Neural cell (in vitro differentiated cells): ENCODE data around the gene MAMLD1. TPM values are rescaled to one million over a fixed set of nuclear protein-coding genes. Genes with fewer than 3 reads are reported as not detected.

Experiments used
- H2AFZ ChIP-seq: fragments of 200-600, 300-800 bp; sonication (generic), shearing (Covaris generic); 2 replicates; pipeline ENCODE4 v1.6.0; 2014; ENCODE audit warnings: low read depth, mild to moderate bottlenecking, antibody characterized with exemption, low read length, moderate library complexity
- H3F3A ChIP-seq: fragments of 200-600 bp; shearing (Covaris generic); 2 replicates; pipeline ENCODE4 v1.6.1; 2016; ENCODE audit warnings: mild to moderate bottlenecking, moderate library complexity, mixed read lengths, antibody characterized with exemption, low read length; ENCODE audit not compliant: insufficient read depth, poor library complexity, severe bottlenecking
- H3K27ac ChIP-seq: fragments of 200-600, 300-800 bp; sonication (generic), shearing (Covaris generic); 2 replicates; pipeline ENCODE4 v1.5.1; 2014; ENCODE audit warnings: mild to moderate bottlenecking, low read length, moderate library complexity
- H3K27me3 ChIP-seq: fragments of 300-800, 200-600 bp; sonication (generic), shearing (Covaris generic); 2 replicates; pipeline ENCODE4 v1.6.0; 2014; ENCODE audit warnings: mild to moderate bottlenecking, low read depth, low read length, moderate library complexity; ENCODE audit not compliant: insufficient read depth
- H3K36me3 ChIP-seq: fragments of 300-800, 200-600 bp; sonication (generic), shearing (Covaris generic); 2 replicates; pipeline ENCODE4 v1.5.1; 2014; ENCODE audit warnings: mild to moderate bottlenecking, antibody characterized with exemption, low read length, moderate library complexity; ENCODE audit not compliant: insufficient read depth
- H3K4me2 ChIP-seq: fragments of 300-800, 200-600 bp; sonication (generic), shearing (Covaris generic); 2 replicates; pipeline ENCODE4 v1.6.0; 2014; ENCODE audit warnings: mild to moderate bottlenecking, low read length
- H3K4me3 ChIP-seq: fragments of 300-800, 200-600 bp; sonication (generic), shearing (Covaris generic); 2 replicates; pipeline ENCODE4 v1.5.1; 2014; ENCODE audit warnings: mild to moderate bottlenecking, low read length, moderate library complexity
- H3K79me2 ChIP-seq: fragments of 200-600 bp; shearing (Covaris generic); replicated peaks from 2 replicates; pipeline ENCODE4 v1.6.0; 2014; ENCODE audit warnings: mild to moderate bottlenecking, low read length, moderate library complexity; ENCODE audit not compliant: insufficient read depth
- H3K9ac ChIP-seq: fragments of 300-800, 200-600 bp; sonication (generic), shearing (Covaris generic); 2 replicates; pipeline ENCODE4 v1.6.1; 2016; ENCODE audit warnings: mild to moderate bottlenecking, low read length, mixed read lengths
- H3K9me2 ChIP-seq: fragments of 200-600 bp; shearing (Covaris generic); 2 replicates; pipeline ENCODE4 v1.6.1; 2016; ENCODE audit warnings: mild to moderate bottlenecking, low read length, mixed read lengths; ENCODE audit not compliant: insufficient read depth
- H3K9me3 ChIP-seq: fragments of 200-600, 300-800 bp; sonication (generic), shearing (Covaris generic); 2 replicates; pipeline ENCODE4 v1.6.1; 2016; ENCODE audit warnings: mild to moderate bottlenecking, mixed run types, low read length, moderate library complexity, mixed read lengths
- H4K20me1 ChIP-seq: fragments of 200-600 bp; shearing (Covaris generic); 2 replicates; pipeline ENCODE4 v1.6.1; 2016; ENCODE audit warnings: mild to moderate bottlenecking, mixed run types; ENCODE audit not compliant: insufficient read depth
- EP300 ChIP-seq: fragments of 450-650 bp; conservative IDR thresholded peaks from 2 replicates; pipeline ENCODE4 v1.6.1; 2014; ENCODE audit warnings: antibody characterized with exemption, mild to moderate bottlenecking, moderate library complexity; ENCODE audit not compliant: poor library complexity, severe bottlenecking
- EZH2 ChIP-seq: fragments of 200-600, 300-800 bp; shearing (Covaris generic), sonication (generic); IDR thresholded peaks from 2 replicates; pipeline ENCODE4 v1.6.1; 2014; ENCODE audit warnings: antibody characterized with exemption, low read length, borderline replicate concordance, mild to moderate bottlenecking; ENCODE audit not compliant: insufficient read depth, poor library complexity, severe bottlenecking
- MXI1 ChIP-seq: fragments of 450-650 bp; conservative IDR thresholded peaks from 2 replicates; pipeline ENCODE4 v1.6.1; 2014; ENCODE audit warnings: antibody characterized with exemption, mild to moderate bottlenecking; ENCODE audit not compliant: poor library complexity, severe bottlenecking
- POLR2AphosphoS5 ChIP-seq: IDR thresholded peaks from 2 replicates; pipeline ENCODE4 v1.6.1; 2012
- RAD21 ChIP-seq: fragments of 450-650 bp; conservative IDR thresholded peaks from 2 replicates; pipeline ENCODE4 v1.6.1; 2014; ENCODE audit warnings: antibody characterized with exemption, mild to moderate bottlenecking, moderate library complexity
- SMC3 ChIP-seq: fragments of 450-650 bp; conservative IDR thresholded peaks from 2 replicates; pipeline ENCODE4 v1.6.1; 2014; ENCODE audit warnings: antibody characterized with exemption, mild to moderate bottlenecking, moderate library complexity; ENCODE audit not compliant: poor library complexity
- TAF1 ChIP-seq: IDR thresholded peaks from 2 replicates; pipeline ENCODE4 v1.6.1; 2012; ENCODE audit warnings: low read depth
- polyA plus RNA-seq: library from polyadenylated mRNA; depleted of rRNA; stranded (reverse); fragments of >200 nt; gene quantifications from 2 replicates; pipeline ENCODE4 v1.2.3, GENCODE V29; 2014
- TF ChIP-seq, protein P1 (sequence below): IDR thresholded peaks from 2 replicates; pipeline ENCODE4 v1.6.1; 2012; ENCODE audit warnings: borderline replicate concordance
- TF ChIP-seq, protein P2 (sequence below): fragments of 450-650 bp; IDR thresholded peaks from 2 replicates; pipeline ENCODE4 v1.5.1; 2014; ENCODE audit warnings: antibody characterized with exemption, mild to moderate bottlenecking, moderate library complexity; ENCODE audit not compliant: poor library complexity, severe bottlenecking

Gene MAMLD1
- polyA plus RNA-seq, 1 donor from 2014 or later, result 1.4 TPM

DNA sequence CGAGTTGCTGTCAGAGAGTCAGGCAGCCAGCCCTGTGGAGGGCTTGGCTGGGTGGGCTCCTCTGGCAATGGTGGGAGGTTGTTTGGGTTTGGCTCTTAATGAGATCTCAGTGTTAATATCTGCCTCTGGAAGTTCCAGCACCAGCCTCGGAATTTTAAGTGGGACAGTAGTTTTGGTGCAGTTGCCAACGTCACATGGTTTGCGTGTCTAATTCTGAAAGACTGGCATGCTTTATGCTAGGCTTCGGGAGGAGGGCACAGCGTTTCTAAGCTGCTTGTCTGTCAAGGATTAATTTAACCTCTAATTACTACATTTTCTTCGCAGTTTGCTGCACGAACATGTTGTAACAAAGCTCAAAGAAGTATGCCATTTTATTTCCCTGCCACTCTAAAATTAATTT lies 9.2 kb downstream of the MAMLD1 start:
- Histone ChIP-seq H3K4me2 (no peak overlapping the region), H3K9me2 (no peaks in the 10 kb centered on the region), H3K79me2 (no peaks in the 10 kb centered on the region), H3K9me3 (no peaks in the 10 kb centered on the region), H3F3A (no peaks in the 10 kb centered on the region), H3K27me3 (no peaks in the 10 kb centered on the region), H3K4me3 (no peak overlapping the region), H3K9ac (no peak overlapping the region), H4K20me1 (no peaks in the 10 kb centered on the region), H3K27ac (no peak overlapping the region), H2AFZ (no peak overlapping the region), H3K36me3 (no peaks in the 10 kb centered on the region)
- TF ChIP-seq SMC3, result no peak
- no peak for TF ChIP-seq EP300
- no peak for TF ChIP-seq MXI1
- no peak for TF ChIP-seq RAD21
- no peak for TF ChIP-seq EZH2
- TF ChIP-seq TAF1, result no peak
- TF ChIP-seq, protein P1, sequence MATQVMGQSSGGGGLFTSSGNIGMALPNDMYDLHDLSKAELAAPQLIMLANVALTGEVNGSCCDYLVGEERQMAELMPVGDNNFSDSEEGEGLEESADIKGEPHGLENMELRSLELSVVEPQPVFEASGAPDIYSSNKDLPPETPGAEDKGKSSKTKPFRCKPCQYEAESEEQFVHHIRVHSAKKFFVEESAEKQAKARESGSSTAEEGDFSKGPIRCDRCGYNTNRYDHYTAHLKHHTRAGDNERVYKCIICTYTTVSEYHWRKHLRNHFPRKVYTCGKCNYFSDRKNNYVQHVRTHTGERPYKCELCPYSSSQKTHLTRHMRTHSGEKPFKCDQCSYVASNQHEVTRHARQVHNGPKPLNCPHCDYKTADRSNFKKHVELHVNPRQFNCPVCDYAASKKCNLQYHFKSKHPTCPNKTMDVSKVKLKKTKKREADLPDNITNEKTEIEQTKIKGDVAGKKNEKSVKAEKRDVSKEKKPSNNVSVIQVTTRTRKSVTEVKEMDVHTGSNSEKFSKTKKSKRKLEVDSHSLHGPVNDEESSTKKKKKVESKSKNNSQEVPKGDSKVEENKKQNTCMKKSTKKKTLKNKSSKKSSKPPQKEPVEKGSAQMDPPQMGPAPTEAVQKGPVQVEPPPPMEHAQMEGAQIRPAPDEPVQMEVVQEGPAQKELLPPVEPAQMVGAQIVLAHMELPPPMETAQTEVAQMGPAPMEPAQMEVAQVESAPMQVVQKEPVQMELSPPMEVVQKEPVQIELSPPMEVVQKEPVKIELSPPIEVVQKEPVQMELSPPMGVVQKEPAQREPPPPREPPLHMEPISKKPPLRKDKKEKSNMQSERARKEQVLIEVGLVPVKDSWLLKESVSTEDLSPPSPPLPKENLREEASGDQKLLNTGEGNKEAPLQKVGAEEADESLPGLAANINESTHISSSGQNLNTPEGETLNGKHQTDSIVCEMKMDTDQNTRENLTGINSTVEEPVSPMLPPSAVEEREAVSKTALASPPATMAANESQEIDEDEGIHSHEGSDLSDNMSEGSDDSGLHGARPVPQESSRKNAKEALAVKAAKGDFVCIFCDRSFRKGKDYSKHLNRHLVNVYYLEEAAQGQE, result no peak
- TF ChIP-seq POLR2AphosphoS5, result no peak

DNA sequence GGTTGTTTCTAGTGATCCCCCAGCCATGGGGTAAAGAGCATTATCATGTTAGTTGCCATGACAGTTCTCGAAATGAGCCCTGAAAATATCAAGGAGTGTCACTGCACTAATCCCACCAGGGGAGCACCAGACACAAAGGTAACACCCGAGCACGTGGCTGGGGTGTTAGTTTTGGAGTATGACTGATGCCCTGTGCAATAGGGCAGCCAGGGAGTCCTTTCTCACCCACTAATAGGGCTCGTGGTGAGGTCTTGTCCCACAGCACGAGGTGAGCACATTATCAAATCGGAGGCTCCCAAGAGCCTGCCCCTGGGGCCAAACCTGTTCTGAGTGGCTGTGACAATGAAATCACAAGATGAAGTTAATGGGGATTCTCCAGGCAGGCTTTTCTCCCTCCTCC lies 9.6 kb downstream of the MAMLD1 start:
- Histone ChIP-seq H3K27ac (no peak overlapping the region), H3K9me3 (no peaks in the 10 kb centered on the region), H3K4me2 (no peak overlapping the region), H2AFZ (no peak overlapping the region), H3K9ac (no peak overlapping the region), H3K9me2 (no peaks in the 10 kb centered on the region), H3F3A (no peaks in the 10 kb centered on the region), H3K36me3 (no peaks in the 10 kb centered on the region), H3K79me2 (no peaks in the 10 kb centered on the region), H3K27me3 (no peaks in the 10 kb centered on the region), H3K4me3 (no peak overlapping the region), H4K20me1 (no peaks in the 10 kb centered on the region)
- TF ChIP-seq EP300, result no peak

DNA sequence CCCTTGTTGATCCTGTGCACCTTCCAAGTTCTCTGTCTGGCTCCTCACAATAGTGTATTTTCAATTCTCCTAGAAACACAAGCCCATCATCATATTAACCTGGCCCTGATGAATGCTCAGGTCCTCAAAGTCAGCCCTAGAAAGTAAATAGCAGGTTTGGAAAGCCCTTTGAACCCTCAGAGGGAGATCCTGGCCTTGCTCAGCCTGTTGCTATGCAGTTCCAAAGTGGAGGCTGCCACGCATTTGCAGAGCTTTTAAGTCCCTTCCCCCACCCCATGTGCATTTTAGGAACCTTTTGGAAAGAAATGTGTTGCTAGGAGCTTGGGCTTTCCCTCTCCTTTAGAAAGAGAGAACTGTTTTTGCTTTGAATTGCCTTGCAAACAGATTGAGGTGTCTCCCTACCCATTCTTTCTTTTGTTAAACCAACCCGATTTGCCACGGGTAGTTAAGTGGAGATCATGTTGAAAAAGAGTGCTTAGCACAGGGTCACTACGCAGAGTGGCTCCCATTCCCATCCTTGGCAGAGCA lies 12.2 kb downstream of the MAMLD1 start:
- H2AFZ ChIP-seq, result no peak overlapping the region
- no peaks in the 10 kb centered on the region for H3K27me3 ChIP-seq
- no peak overlapping the region for H3K27ac ChIP-seq
- H3K36me3 ChIP-seq, result no peaks in the 10 kb centered on the region
- no peak overlapping the region for H3K9ac ChIP-seq
- no peak overlapping the region for H3K4me2 ChIP-seq
- H3K4me3 ChIP-seq, result no peak overlapping the region
- no peaks in the 10 kb centered on the region for H3K9me2 ChIP-seq
- H3K79me2 ChIP-seq, result no peaks in the 10 kb centered on the region
- H4K20me1 ChIP-seq, result no peaks in the 10 kb centered on the region
- TF ChIP-seq EZH2 (no peak), RAD21 (no peak), SMC3 (no peak), MXI1 (no peak), POLR2AphosphoS5 (no peak), TAF1 (no peak), EP300 (no peak)
- TF ChIP-seq, protein P2, sequence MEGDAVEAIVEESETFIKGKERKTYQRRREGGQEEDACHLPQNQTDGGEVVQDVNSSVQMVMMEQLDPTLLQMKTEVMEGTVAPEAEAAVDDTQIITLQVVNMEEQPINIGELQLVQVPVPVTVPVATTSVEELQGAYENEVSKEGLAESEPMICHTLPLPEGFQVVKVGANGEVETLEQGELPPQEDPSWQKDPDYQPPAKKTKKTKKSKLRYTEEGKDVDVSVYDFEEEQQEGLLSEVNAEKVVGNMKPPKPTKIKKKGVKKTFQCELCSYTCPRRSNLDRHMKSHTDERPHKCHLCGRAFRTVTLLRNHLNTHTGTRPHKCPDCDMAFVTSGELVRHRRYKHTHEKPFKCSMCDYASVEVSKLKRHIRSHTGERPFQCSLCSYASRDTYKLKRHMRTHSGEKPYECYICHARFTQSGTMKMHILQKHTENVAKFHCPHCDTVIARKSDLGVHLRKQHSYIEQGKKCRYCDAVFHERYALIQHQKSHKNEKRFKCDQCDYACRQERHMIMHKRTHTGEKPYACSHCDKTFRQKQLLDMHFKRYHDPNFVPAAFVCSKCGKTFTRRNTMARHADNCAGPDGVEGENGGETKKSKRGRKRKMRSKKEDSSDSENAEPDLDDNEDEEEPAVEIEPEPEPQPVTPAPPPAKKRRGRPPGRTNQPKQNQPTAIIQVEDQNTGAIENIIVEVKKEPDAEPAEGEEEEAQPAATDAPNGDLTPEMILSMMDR, result no peak
- TF ChIP-seq, protein P1, result no peak
- H3K9me3 ChIP-seq, result no peaks in the 10 kb centered on the region
- no peaks in the 10 kb centered on the region for H3F3A ChIP-seq
